A673 (cell line): ENCODE measurements around the gene FAAH.

Experiments
- EZH2 ChIP-seq: fragments of 200-600 bp; sonication (generic); IDR thresholded peaks from 2 replicates; pipeline ENCODE4 v1.6.1; 2017; ENCODE audit warnings: borderline replicate concordance, low read depth, mild to moderate bottlenecking, mixed read lengths, antibody characterized with exemption, low read length; ENCODE audit not compliant: poor library complexity, severe bottlenecking
- TF ChIP-seq, protein P1 (sequence below): fragments of 300-800, 200-600 bp; sonication (generic); conservative IDR thresholded peaks from 2 replicates; pipeline ENCODE4 v1.5.1; 2017; ENCODE audit warnings: low read depth, mild to moderate bottlenecking, antibody characterized with exemption, low read length, moderate library complexity, mixed read lengths

DNA sequence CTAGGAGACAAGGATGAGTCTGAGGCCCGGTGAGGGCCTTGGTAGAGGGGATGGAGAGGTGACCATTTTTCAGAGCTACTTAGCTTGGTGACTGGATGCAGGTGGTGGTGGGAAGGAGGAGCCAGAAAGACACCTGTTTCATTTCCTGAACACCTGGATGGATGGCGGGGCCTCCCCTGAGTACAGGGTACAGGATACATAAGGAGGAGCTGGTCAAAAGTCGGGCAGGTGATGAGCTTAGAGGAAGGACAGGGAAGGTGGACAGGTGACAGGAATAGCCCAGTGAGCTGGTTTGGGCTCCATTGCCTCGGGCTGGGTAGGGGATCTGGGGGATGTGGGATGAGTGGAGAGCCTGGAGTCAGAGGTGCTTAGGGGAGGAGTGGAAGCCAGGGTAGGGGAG is 6.3 kb downstream of the FAAH start:
- TF ChIP-seq, protein P1, sequence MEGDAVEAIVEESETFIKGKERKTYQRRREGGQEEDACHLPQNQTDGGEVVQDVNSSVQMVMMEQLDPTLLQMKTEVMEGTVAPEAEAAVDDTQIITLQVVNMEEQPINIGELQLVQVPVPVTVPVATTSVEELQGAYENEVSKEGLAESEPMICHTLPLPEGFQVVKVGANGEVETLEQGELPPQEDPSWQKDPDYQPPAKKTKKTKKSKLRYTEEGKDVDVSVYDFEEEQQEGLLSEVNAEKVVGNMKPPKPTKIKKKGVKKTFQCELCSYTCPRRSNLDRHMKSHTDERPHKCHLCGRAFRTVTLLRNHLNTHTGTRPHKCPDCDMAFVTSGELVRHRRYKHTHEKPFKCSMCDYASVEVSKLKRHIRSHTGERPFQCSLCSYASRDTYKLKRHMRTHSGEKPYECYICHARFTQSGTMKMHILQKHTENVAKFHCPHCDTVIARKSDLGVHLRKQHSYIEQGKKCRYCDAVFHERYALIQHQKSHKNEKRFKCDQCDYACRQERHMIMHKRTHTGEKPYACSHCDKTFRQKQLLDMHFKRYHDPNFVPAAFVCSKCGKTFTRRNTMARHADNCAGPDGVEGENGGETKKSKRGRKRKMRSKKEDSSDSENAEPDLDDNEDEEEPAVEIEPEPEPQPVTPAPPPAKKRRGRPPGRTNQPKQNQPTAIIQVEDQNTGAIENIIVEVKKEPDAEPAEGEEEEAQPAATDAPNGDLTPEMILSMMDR, result no peak
- no peak for TF ChIP-seq EZH2
